ENCODE measurements around the gene MOBP.

The MOBP gene

GRCh38 chr3:39542588-39542988, 75.1 kb downstream of the MOBP start:
- DNase-seq, result no peak

- no peak for DNase-seq
These were observed 80.8 kb downstream of the MOBP start for GRCh38 chr3:39548282-39548681.

- no peak for DNase-seq
These were observed 83.0 kb downstream of the MOBP start for GRCh38 chr3:39550354-39551051.

All from hippocampal formation (tissue), 2 donors.